GM23248 (cell line): Measurements from ENCODE around the gene ATG9A.

Experiments used
- EZH2 ChIP-seq: fragments of 200-600 bp; sonication (generic); IDR thresholded peaks from 2 replicates; pipeline ENCODE4 v1.6.1; 2018; ENCODE audit warnings: antibody characterized with exemption, mild to moderate bottlenecking; ENCODE audit not compliant: insufficient read depth, poor library complexity, severe bottlenecking
- EZH2phosphoT487 ChIP-seq: fragments of 200-600 bp; sonication (generic); IDR thresholded peaks from 2 replicates; pipeline ENCODE4 v1.6.1; 2018; ENCODE audit warnings: antibody characterized with exemption, moderate library complexity, mild to moderate bottlenecking, low read depth; ENCODE audit not compliant: insufficient read depth

DNA sequence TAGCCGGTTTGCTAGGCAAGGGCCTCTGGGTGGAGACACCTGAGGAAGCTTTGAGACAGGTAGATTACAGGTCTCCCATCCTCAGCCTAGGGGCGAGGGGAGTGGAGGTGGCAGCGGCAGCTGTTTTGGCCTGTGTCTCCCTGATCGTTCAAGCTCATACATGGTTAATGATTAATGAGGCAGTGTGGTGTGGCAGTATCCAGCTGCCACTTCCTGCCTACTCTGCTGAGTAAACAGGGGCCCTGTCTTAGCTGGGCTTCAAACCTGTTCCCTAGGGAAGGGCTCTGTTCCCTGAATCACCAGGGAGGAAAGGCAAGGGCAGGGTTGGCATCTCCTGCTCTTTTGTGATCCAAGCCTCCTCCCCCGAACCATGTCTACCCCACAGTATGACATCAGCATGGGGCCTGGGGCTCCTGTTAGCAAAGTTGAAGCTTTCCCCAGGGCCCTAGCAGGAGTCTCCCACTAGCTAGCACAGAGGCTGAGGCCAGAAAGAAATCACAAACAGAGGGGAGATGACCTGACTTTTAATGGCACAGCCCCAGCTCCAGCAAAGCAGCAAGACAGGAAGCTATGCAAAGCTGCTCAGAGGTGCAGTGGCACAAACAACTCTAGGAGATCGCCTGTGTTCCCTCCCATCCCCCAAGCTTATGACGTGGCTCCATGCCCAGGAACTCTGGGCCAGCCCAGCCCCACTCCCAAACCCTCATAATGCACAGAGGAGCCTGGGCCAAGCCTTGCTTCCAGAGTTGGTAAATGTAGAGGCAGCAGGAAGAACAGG lies 20.0 kb upstream of the ATG9A start:
- no peak for TF ChIP-seq EZH2
- no peak for TF ChIP-seq EZH2phosphoT487
